Neural cell (in vitro differentiated cells): ENCODE data around the gene OR2T1. TPM values are rescaled to one million over a fixed set of nuclear protein-coding genes. Genes with fewer than 3 reads are reported as not detected.
"Not testable (repeated sequence)": the region's sequence is repeated elsewhere in the genome, so short reads cannot be mapped to it uniquely, and the experiment has no call there.

Source experiments
- H2AFZ ChIP-seq: fragments of 200-600, 300-800 bp; sonication (generic), shearing (Covaris generic); 2 replicates; pipeline ENCODE4 v1.6.0; 2014; ENCODE audit warnings: low read depth, mild to moderate bottlenecking, antibody characterized with exemption, low read length, moderate library complexity
- H3F3A ChIP-seq: fragments of 200-600 bp; shearing (Covaris generic); 2 replicates; pipeline ENCODE4 v1.6.1; 2016; ENCODE audit warnings: mild to moderate bottlenecking, moderate library complexity, mixed read lengths, antibody characterized with exemption, low read length; ENCODE audit not compliant: insufficient read depth, poor library complexity, severe bottlenecking
- H3K27ac ChIP-seq: fragments of 200-600, 300-800 bp; sonication (generic), shearing (Covaris generic); 2 replicates; pipeline ENCODE4 v1.5.1; 2014; ENCODE audit warnings: mild to moderate bottlenecking, low read length, moderate library complexity
- H3K27me3 ChIP-seq: fragments of 300-800, 200-600 bp; sonication (generic), shearing (Covaris generic); 2 replicates; pipeline ENCODE4 v1.6.0; 2014; ENCODE audit warnings: mild to moderate bottlenecking, low read depth, low read length, moderate library complexity; ENCODE audit not compliant: insufficient read depth
- H3K36me3 ChIP-seq: fragments of 300-800, 200-600 bp; sonication (generic), shearing (Covaris generic); 2 replicates; pipeline ENCODE4 v1.5.1; 2014; ENCODE audit warnings: mild to moderate bottlenecking, antibody characterized with exemption, low read length, moderate library complexity; ENCODE audit not compliant: insufficient read depth
- H3K4me2 ChIP-seq: fragments of 300-800, 200-600 bp; sonication (generic), shearing (Covaris generic); 2 replicates; pipeline ENCODE4 v1.6.0; 2014; ENCODE audit warnings: mild to moderate bottlenecking, low read length
- H3K4me3 ChIP-seq: fragments of 300-800, 200-600 bp; sonication (generic), shearing (Covaris generic); 2 replicates; pipeline ENCODE4 v1.5.1; 2014; ENCODE audit warnings: mild to moderate bottlenecking, low read length, moderate library complexity
- H3K79me2 ChIP-seq: fragments of 200-600 bp; shearing (Covaris generic); replicated peaks from 2 replicates; pipeline ENCODE4 v1.6.0; 2014; ENCODE audit warnings: mild to moderate bottlenecking, low read length, moderate library complexity; ENCODE audit not compliant: insufficient read depth
- H3K9ac ChIP-seq: fragments of 300-800, 200-600 bp; sonication (generic), shearing (Covaris generic); 2 replicates; pipeline ENCODE4 v1.6.1; 2016; ENCODE audit warnings: mild to moderate bottlenecking, low read length, mixed read lengths
- H3K9me2 ChIP-seq: fragments of 200-600 bp; shearing (Covaris generic); 2 replicates; pipeline ENCODE4 v1.6.1; 2016; ENCODE audit warnings: mild to moderate bottlenecking, low read length, mixed read lengths; ENCODE audit not compliant: insufficient read depth
- H3K9me3 ChIP-seq: fragments of 200-600, 300-800 bp; sonication (generic), shearing (Covaris generic); 2 replicates; pipeline ENCODE4 v1.6.1; 2016; ENCODE audit warnings: mild to moderate bottlenecking, mixed run types, low read length, moderate library complexity, mixed read lengths
- H4K20me1 ChIP-seq: fragments of 200-600 bp; shearing (Covaris generic); 2 replicates; pipeline ENCODE4 v1.6.1; 2016; ENCODE audit warnings: mild to moderate bottlenecking, mixed run types; ENCODE audit not compliant: insufficient read depth
- polyA plus RNA-seq: library from polyadenylated mRNA; depleted of rRNA; stranded (reverse); fragments of >200 nt; gene quantifications from 2 replicates; pipeline ENCODE4 v1.2.3, GENCODE V29; 2014

Gene OR2T1
- polyA plus RNA-seq, 1 donor from 2014 or later = not detected

- not testable (repeated sequence) for H3K79me2 ChIP-seq, H4K20me1 ChIP-seq, H3K9me3 ChIP-seq, H3F3A ChIP-seq, H3K27me3 ChIP-seq, H3K27ac ChIP-seq, H2AFZ ChIP-seq, H3K4me3 ChIP-seq, H3K9me2 ChIP-seq, H3K4me2 ChIP-seq, H3K36me3 ChIP-seq, H3K9ac ChIP-seq
Measured at GRCh38 chr1:248442500-248443277, 39.8 kb downstream of the OR2T1 start.

DNA sequence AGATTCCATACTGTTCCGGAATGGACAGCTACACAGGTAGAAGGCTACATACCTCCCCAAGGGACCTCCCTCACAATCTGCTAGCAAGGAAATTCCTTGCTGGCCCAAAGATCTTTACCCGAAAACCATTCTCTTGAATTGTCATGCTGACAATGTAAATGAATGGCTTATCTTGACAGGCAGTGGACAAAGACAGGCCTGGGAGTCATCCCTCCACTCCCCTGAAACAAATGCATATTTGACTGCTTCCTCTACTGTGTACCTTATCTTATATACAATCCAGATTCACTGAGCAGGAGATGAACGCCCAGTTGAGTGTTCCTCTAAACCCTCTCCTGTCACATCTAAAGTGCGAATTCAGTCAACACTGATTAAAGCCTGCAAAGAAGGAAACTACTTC, 41.8 kb downstream of the OR2T1 start:
- not testable (repeated sequence) for H4K20me1 ChIP-seq, H3K27ac ChIP-seq, H3K9me2 ChIP-seq, H3K9ac ChIP-seq, H3K9me3 ChIP-seq, H3K4me3 ChIP-seq, H3F3A ChIP-seq, H3K27me3 ChIP-seq, H3K36me3 ChIP-seq, H3K79me2 ChIP-seq, H2AFZ ChIP-seq, H3K4me2 ChIP-seq

- H3K79me2 ChIP-seq, H3K9me3 ChIP-seq, H4K20me1 ChIP-seq, H3K27ac ChIP-seq, H3K36me3 ChIP-seq, H3K4me3 ChIP-seq, H3F3A ChIP-seq, H3K9ac ChIP-seq, H3K4me2 ChIP-seq, H2AFZ ChIP-seq, H3K27me3 ChIP-seq, H3K9me2 ChIP-seq: not testable (repeated sequence)
Measured at GRCh38 chr1:248445399-248445798, 42.6 kb downstream of the OR2T1 start, which contains the start of gene OR2T2. Gene OR2T2 (plus strand): TSS chr1:248445637. CDS start chr1:248452798, 7,161 bp downstream.

DNA sequence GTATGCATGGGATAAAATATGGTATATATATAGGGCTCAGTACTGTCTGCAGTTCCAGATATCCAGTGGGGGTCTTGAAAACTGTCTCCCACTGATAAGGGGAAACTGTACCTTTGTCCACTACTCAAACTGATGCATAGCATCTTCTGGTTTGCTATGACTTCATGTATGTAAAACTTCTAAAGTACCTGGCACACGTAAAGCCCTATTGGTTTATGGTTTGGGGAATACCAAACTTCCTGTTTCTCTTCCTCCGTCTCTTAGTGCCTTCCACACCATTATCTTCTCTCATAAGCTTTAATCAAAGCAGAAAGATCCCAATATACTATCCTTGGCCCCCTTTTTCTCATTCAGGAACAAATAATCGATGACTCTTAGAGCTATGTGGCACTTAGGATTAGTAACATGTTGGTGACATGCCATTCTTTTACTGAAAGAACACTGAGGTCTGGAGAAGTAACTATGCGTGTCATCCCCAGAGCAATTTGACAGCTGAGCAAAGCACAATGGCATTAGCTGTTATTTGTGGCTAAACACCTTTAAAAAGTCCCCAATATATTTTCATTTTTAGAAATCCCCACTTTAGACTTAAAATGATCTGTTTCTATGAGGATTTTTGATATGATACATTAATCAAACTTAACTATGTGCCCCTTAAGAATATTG, 45.7 kb downstream of the OR2T1 start:
- H2AFZ ChIP-seq, H3K27ac ChIP-seq, H3F3A ChIP-seq, H3K9ac ChIP-seq, H3K9me2 ChIP-seq, H3K4me3 ChIP-seq, H4K20me1 ChIP-seq, H3K4me2 ChIP-seq, H3K36me3 ChIP-seq, H3K79me2 ChIP-seq, H3K27me3 ChIP-seq, H3K9me3 ChIP-seq: not testable (repeated sequence)

DNA sequence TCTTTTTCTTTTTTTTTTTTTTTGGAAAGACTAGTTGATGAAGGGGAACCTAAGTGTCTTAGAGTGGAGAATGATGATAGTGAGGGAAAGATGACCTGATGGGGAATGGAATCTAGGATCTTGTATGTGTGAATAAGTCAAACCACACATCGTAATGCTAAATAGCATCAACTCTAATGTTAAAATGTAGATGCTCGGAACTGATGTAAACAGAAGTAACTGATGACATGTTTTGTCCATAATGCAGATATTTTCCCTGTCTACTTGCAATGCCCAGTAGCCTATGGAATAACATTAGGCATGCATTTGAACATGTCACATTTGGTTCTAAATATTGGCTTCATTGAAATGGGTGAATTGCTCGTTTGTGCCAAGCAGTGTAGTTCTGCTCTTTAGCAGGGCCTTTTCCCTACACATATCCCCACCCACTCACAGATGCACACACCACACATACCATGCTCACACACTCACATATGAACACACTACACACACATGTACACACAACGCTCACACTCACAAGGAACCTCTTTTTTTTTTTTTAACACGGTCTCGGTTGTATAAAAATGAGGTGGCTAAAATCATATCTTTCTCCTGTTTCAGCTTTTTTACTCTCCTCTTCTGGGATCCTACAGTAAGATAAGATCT, 47.1 kb downstream of the OR2T1 start:
- H3K9me2 ChIP-seq, H3F3A ChIP-seq, H3K9ac ChIP-seq, H3K9me3 ChIP-seq, H3K4me2 ChIP-seq, H2AFZ ChIP-seq, H3K4me3 ChIP-seq, H3K36me3 ChIP-seq, H3K27ac ChIP-seq, H3K79me2 ChIP-seq, H3K27me3 ChIP-seq, H4K20me1 ChIP-seq: not testable (repeated sequence)

DNA sequence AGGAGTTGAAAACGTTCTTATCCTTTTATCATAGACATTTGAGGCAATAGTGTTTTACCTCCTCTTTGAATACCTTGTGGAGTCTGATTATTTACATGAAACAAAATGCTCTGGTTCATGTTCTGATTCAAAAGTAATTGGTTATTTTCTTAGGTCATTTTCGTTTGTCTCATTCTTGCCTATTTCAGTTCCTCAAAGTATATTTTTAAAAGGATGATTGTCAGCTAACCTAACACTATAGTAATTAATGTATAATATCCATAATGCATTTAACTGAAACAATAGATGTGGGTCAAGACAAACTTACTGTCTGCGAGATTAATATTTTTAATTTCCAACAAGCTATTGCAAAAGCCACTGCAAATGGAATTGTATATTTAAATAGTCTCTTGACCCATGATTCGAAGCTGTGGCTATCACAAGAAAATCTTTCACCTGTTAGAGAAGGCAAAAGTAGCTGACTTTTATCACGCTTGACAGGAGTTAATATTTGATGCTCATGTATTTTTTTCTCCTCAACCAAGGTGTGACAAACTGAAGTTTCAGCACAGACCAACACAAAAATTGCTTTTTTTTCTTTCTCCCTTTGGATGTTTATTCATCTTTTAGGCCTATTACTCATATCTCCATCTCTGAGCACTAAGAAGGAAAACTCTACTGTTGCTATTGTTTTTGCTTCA, 47.8 kb downstream of the OR2T1 start:
- H3K36me3 ChIP-seq, H3K27me3 ChIP-seq, H2AFZ ChIP-seq, H4K20me1 ChIP-seq, H3K79me2 ChIP-seq, H3K9me3 ChIP-seq, H3K27ac ChIP-seq, H3F3A ChIP-seq, H3K4me3 ChIP-seq, H3K9ac ChIP-seq, H3K4me2 ChIP-seq, H3K9me2 ChIP-seq: not testable (repeated sequence)

GRCh38 chr1:248453619-248454018, 50.8 kb downstream of the OR2T1 start:
- H3K27ac ChIP-seq = not testable (repeated sequence)

More at GRCh38 chr1:248453619-248454018, 50.8 kb downstream of the OR2T1 start:
- H3K9me2 ChIP-seq, H3K4me3 ChIP-seq, H3K36me3 ChIP-seq, H3K79me2 ChIP-seq, H3K4me2 ChIP-seq, H3K9ac ChIP-seq, H4K20me1 ChIP-seq, H2AFZ ChIP-seq, H3F3A ChIP-seq, H3K27me3 ChIP-seq, H3K9me3 ChIP-seq: not testable (repeated sequence)
